GM15510 (cell line): ENCODE results near the gene GFRA1.

Experiments
- POLR2A ChIP-seq: IDR thresholded peaks from 3 replicates; pipeline ENCODE4 v1.6.1; 2011; ENCODE audit warnings: borderline replicate concordance; ENCODE audit not compliant: insufficient read length; ENCODE audit errors: extremely low read depth

GFRA1 gene

DNA sequence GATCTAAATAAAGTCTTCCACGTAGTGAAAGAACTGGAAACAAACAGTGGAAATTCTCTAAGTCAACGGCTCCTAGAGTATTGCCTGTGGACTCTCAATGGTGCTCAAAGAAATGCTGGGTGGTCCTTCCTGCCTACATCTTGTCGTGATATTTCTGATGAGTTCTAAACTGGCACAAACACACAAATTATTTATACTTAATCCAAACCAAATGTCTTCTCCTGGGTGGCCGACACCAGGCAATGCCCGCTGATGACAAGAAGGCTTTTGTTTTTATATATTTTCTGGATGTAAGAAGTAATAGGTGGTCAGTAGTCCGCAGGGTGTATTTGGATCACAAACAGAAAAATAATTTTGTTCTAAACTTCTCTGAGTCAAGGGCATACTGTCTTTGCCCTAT is 178.7 kb downstream of the GFRA1 start:
- no peak for TF ChIP-seq POLR2A

DNA sequence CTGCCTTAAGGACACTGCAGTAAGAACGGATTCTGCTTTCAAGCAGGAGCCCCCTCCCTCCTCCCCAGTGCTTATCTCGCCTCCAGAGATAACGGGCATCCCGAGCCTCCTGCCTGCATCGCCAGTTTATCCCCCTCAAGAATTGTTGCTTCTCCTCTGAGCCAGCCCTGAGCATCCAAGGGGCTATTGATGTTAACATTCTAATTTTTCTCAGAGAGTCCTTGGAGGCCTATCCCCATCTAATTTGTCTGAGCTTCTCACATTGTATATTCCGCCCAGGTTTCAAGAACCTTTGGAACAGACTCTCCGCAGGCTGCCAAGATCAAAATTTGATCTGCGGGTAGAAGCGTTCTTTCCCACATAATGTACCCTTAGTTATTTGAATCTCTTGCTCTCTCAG is 180.0 kb downstream of the GFRA1 start:
- no peak for TF ChIP-seq POLR2A

DNA sequence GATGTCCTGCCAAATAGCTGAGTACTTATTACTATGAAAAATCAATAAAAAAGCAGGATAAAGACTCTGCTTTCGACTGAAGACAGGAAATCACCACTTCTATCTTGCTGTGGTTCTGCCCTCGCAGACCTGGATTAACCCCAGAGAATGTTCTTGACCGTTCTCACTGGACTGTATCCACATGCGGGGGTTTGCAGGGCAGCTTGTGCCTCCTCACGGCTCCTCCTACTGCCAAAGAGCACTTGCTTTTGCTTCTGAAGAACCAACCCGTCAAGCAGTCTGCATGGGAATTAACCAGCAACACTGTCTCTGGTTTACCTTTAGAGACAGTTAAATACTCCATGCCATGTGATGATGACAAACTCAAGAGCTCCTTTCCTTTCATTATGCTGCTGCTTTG is 184.0 kb downstream of the GFRA1 start:
- no peak for TF ChIP-seq POLR2A

DNA sequence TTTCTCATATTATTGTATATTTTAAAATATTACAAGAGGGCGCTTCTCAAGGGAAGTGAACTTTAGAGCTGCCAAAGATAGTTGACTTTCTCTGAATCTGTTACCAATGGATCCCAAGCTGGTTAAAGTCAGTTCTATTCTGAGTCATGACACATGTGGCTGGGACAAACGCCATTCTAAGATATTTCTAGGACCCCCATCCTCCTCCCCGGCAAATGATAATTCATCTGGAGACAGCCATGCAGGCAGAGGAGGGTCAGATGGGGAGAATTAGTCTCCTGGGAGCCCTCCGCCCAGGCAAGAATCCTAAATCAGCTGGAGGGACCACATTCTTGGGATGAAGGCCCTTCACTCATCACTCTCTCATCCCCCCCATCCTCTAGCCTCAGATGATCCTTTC is 187.7 kb downstream of the GFRA1 start:
- TF ChIP-seq POLR2A: no peak

DNA sequence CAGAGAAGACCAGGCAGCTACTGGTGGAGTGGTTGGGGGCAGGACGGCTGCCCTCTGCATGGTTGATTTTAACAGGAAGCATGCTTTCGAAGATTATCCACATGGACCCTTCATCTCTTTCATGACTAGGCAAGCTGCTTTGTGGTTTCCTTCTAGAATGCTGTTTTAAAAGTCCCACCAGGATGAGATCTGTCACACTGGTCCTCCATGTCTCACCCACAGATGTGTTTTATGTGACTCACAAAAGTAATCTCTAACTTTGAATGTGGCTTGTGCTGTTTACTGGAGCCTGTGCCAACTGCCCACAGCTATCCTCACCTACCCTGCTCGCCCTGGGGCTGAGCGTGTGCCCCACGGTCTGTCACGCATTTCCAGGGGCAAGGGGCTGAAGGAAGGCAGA is 188.8 kb downstream of the GFRA1 start:
- TF ChIP-seq POLR2A: no peak

DNA sequence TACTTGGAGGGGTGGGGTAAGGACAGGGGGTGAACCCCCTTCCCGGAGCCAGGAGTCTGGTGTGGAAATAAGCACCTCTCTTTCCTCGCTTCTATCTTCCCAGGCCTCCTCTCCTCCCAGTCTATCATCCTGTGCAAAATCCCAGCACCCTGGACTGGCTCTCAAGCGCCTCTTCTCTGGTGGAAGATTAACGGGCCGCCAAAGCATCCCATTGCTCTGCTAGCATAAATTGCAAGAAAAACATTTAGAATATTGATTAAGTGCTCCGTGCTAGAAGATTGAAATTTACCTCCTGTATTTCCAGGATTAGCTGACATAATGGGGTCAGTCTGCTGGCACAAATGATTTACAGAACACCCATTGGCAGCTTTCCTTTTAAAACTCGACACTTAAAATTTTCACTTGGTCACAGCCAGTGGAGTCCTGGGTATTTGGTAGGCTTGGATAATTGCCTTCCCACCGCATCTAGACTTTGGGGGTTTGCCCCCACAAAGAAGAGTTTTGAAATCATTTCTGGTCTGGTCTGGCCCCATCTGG is 189.7 kb downstream of the GFRA1 start:
- no peak for TF ChIP-seq POLR2A

DNA sequence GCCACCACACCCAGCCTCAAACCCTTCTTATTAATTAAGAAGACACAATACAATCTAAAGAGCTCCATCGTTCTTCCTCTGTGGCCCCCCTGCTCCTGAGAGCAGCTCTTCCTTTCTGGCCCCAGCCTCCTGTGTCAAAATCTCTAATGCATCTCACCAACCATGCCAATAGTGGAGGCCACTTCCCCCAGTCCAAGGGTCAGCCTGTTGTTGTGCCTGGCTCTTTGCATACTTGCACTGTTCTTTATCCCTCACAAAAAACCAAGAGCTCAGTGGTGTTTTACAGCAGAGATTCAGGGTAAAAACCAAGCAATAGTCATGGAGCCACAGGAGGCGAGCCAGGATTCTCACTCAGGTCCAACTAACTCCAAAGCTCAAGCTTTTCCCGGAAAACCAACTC is 190.2 kb downstream of the GFRA1 start:
- no peak for TF ChIP-seq POLR2A

DNA sequence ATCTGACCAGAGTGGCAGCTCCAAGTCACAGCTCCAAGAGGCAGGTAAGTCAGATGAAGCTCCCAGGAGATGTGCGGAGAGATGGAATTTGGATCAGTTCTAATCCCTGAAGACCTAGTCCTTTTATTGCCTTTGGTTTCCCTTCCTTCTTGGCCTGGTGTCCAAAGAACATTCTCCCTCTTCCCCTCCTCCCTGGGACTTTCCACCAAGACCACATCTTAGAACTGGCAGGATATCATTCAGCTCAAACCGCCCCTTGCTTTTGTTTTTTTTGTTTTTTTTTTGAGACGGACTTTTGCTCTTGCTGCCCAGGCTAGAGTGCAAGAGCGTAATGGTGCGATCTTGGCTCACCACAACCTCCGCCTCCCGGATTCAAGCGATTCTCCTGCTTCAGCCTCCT is 190.8 kb downstream of the GFRA1 start:
- TF ChIP-seq POLR2A: no peak

DNA sequence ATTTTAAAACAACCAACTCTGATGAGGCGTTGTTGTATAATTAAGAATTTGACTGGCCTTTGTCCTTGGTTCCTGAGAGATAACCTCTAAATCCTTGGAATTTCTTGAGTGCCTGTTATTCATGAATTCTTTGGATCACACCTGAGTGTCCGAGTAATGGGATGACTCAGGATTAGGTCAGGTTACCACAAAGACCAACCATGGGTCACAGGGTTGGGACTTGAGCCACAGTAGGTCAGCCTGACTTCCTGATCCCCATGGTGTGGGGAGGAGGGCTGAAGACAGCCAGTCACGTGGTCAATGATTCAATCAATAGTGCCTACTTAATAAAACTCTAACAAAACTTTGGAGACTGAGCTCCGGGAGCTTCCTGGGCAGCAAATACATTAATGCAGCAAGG is 192.5 kb downstream of the GFRA1 start:
- no peak for TF ChIP-seq POLR2A

DNA sequence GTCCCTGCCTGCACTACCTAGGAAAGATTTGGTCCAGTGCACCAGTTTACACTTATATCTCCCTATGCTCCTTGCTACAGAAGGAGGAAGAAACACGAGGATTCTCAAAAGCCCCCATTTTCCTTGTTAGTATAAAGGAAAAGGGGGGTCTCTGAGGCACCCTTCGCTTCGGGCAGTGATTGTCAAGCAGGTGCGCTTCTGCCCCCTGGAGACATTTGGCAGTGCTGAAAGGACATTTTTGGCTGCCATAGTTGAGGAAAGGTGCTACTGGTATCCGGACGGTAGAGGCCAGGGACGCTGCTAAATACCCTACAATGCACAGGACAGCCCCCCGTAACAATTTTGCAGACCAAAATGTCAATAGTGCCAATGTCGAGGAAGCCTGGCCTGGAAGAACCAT is 193.7 kb downstream of the GFRA1 start:
- TF ChIP-seq POLR2A: no peak

DNA sequence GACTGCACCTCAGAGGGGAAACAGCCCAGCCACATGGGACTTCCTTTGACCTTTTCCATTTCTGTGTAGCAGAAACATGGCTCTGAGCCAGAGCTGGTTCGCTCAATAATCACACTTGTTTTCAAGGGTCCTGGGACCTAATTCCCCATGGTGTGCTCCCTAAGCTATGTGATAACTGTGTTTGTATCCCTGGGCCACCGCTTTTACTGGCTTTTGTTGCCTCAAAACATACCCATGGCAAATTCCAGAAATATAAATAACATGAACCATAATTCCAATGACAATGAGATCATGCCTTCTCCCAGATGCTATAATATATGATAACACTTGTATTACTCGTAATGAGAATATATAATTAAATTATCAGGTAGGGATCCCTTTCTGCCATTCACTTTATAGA is 196.4 kb downstream of the GFRA1 start:
- no peak for TF ChIP-seq POLR2A

DNA sequence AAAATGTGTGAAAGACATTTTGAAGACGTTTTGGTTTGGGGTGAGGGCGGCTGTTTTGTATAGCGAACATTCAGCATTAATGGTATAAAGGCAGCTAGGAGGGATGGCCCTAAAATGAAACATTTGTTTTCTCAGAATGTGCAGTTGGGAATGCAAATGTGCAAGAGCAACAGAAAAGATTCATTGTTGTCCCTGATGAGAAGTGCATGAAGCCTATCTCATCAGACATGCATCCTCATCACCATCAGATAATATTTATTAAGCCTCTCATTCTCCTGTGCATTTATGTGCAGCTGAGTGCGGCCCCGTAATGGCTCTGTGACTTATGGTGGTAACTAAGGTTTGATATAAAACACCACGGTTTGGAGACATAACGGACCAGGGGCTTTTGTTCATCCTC is 199.5 kb downstream of the GFRA1 start:
- TF ChIP-seq POLR2A: no peak

DNA sequence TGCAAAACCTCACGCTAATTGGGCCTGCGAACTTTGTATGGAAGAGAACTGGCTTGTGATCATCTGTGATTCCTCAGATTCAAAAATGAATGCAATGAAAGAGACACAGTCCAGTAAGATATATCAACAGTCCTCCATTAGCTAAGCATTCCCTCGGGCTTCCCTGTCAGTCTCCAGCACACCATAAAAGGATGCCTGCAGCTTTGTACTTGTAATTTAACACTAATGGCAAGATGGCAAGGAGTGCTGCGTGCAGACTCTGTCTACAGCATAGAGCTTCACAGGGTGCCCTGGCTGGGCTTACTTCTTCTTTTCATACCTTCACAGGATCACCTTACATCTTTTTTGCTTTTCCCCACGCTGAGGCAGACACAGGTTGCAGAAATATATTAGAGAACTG is 200.0 kb downstream of the GFRA1 start:
- TF ChIP-seq POLR2A: no peak

DNA sequence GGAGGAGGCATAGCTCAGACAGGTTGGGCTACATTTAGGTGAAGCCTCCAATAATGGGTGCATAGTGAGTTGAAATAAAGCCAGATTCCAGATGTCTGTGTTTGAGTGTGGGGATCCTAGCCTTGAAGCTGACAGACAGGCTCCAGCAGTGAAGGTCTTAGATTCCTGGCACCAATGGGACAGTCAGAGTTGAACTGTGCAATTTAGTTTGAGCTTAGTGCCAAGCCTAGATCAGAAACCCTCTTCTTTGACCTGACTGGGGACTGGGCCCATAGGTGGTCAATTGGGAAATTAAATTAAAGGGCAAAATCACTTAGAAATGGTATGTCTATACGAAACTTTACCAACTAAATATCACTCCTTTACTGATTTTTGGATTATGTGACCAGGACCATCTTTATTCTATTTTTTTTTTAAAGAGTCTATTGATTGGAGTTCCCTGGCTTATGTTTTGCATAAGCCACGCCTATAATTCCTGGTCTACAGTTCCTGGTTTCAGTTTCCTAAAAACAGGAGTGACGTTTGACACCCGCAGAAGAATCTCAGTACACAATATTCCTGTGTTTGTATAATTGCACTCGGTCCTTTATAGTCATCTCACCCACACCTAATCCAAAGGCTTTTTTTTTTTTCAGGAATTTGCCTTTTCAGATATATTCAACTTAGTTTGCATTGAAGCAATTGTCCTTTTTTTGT is 201.4 kb downstream of the GFRA1 start:
- no peak for TF ChIP-seq POLR2A

DNA sequence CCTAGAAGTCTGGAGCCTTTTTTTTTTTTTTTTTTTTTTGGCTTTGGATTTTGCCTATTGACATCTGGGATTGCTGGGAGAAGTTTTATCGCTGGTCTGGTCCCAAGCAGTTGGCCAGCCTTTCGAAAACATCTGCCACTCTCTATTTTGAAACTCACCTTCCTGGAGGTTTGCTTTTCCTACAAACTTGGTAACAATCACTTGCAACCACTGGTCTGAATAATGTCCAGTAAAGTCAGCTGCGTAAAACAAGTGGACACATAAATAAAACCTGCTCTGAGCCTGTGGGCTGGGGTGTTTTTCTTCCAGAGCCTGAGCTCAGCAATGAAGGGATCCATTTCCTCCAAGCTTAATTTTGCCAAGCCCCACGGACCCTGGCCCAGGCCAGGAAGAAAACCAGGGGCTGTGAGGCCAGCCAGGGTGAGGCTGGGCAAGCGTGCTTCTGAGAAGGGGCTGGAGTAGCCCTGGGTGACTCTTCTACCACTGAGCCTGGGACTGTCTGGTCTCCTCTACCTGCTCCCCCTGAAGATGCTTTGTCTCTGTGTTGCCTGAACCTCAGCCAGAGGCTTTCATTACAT is 202.2 kb downstream of the GFRA1 start:
- TF ChIP-seq POLR2A: no peak

DNA sequence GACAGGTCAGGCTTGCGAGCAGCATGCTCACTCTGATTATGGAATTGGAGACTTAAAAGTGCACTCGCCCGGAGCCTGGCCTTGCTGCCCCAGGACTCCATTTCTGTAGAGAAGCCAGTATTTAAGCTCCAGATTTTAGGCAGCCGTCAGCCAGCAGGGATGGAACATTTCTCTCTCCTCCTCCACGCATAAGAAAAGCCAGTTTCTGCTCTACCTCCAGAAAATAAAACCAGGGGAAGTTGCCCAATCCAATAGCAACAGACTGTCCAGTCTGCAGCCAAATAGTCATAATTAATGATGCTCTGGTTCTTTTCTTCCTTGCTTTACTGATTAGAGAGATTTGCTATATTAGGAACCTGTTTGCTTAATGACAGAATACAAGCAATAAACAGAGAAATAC is 203.2 kb downstream of the GFRA1 start:
- TF ChIP-seq POLR2A: no peak
